HG02885 (cell line): ENCODE results near the gene CLEC4G.

ENCODE experiments used
- ATAC-seq: cut with Tn5 transposase; IDR thresholded peaks from one replicate; pipeline ENCODE4 v1.9.1; 2021; ENCODE audit warnings: mild to moderate bottlenecking; ENCODE audit not compliant: unreplicated experiment, poor library complexity

Gene CLEC4G

GRCh38 chr19:7730286-7731217 is 1.4 kb downstream of the CLEC4G start:
- no peak for ATAC-seq

DNA sequence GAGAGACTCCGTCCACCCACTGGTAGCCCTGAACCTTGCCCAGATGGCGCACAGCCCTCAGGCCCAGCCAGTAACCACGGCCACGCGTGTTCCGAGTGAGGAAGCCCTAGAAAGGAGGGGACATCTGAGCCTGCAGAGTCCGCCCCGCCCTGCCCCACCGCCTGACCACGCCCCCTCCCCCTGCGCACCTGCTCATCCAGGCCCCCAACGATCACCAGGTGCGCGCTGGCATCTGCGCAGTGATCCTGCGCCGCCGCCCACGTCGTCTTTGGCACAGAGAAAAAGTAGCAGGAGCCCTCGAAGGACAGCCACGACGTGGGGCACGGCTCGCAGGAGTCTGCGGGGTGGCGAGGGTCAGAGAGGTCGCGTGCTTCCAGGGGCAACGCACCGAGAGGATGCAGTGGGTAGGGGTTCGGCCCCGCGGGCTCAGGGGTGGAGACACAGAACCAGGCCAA is 2.1 kb downstream of the CLEC4G start:
- no peak for ATAC-seq

- ATAC-seq = no peak
Measured at GRCh38 chr19:7729211-7729610, 2.7 kb downstream of the CLEC4G start.

DNA sequence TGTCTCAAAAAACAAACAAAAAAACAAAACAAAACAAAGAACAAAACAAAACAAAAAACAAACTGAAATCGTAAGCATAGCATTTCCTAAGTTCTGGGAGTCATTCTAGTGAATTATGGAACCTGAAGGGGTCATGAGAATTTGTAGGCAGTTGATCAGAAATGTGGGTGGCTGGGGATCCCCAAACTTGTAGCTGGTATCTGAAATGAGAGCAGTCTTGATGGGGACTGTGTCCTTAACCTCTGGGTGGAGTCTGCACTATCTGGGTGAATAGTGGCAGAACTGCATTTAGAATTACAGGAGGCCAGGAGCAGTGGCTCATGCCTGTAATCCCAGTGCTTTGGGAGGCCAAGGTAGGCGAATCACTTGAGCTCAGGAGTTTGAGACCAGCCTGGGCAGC is 6.1 kb downstream of the CLEC4G start:
- no peak for ATAC-seq

DNA sequence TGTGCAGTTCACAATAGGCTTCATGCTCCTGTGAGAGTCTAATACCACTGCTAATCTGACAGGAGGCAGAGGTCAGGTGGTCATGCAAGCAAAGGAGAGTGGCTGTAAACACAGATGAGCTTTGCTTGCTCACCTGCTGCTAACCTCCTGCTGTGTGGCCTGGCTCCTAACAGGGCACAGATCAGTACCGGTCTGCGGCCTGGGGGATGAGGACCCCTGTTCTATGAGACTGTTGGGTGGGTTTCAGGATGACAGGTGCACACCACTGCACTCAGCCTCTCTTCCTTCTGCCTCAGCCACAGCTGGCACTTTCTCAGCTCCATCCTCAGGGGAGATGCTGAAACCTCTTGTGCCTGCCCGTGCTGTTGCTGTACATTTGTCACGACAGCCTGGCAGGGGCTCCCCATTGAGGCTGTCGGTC is 9.7 kb downstream of the CLEC4G start:
- ATAC-seq = no peak

DNA sequence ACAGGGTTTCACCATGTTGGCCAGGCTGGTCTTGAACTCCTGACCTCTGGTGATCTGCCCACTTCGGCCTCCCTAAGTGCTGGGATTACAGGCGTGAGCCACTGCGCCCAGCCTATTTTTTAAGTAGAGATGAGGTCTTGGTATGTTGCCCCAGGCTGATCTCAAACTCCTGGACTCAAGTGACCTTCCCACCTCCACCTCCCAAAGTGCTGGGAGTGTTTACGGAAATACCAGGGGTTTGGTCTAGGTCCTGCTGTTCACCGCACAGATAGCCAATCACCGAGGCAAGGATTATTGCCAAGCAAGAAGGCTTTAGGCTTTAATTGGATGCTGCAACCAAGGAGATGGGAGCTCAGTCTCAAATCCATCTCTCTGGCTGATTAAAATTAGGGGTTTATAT is 11.6 kb downstream of the CLEC4G start:
- no peak for ATAC-seq

DNA sequence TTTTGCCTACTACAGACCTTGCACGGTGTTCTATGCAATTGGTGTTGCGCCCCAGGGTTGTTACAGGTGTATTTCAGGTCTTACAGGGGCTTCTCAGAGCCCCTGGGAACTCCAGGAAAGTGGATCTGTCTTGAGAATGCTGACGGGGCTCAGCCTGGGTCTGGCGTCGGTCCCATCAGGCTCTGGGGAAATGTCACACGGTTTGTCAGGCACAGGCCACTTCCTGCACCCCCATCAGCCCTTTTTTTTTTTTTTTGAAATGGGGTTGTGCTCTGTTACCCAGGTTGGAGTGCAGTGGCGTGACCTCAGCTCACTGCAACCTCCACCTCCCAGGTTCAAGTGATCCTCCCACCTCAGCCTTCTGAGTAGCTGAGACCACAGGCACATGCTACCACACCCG is 13.2 kb downstream of the CLEC4G start:
- ATAC-seq = no peak

DNA sequence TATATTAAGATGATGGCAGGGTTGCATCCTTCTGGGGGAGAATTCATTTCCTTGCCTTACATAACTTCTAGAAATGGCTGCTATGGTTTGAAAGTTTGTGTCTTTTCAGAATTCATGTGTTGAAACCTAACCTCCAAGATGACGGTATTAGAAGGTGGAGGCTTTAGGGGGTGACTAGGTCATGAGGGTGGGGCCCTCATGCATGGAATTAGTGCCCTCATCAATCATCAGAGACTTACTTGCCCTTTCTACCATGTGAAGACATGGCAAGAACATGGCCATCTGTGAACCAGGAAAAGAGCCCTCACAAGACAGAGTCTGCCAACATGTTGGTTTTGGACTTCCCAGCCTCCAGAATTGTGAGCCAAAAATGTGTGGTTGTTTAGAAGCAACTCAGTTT is 15.1 kb downstream of the CLEC4G start:
- no peak for ATAC-seq

- ATAC-seq = no peak
Measured at GRCh38 chr19:7715671-7716070, 16.2 kb downstream of the CLEC4G start.

- no peak for ATAC-seq
Measured at GRCh38 chr19:7710616-7711015, 21.3 kb downstream of the CLEC4G start.

GRCh38 chr19:7709932-7710460 is 21.9 kb downstream of the CLEC4G start:
- ATAC-seq = no peak

DNA sequence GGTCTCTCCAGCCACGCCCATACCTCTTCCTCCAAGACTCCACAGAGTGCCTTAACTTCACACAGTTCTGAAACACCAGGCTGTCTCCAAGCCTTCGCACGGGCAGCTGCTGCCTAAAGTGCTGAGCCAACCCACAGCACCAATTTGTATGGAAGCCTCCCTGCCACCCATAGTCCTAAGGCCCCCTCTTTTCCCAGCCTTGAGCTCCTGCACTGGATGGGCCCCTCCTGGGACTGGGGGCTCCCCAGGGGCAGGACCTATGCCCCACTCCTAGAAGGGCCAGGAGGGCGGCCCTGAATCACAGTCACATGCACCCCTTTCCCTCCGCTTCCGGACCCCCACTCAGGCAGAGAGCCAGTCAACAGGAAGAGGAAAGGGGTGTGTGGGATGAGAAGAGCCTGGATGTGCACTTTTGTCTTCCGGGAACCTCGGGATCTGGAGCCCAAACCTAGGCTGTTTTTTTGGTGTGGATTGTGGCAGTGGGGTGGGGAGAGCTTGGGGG is 24.9 kb downstream of the CLEC4G start:
- ATAC-seq = no peak

DNA sequence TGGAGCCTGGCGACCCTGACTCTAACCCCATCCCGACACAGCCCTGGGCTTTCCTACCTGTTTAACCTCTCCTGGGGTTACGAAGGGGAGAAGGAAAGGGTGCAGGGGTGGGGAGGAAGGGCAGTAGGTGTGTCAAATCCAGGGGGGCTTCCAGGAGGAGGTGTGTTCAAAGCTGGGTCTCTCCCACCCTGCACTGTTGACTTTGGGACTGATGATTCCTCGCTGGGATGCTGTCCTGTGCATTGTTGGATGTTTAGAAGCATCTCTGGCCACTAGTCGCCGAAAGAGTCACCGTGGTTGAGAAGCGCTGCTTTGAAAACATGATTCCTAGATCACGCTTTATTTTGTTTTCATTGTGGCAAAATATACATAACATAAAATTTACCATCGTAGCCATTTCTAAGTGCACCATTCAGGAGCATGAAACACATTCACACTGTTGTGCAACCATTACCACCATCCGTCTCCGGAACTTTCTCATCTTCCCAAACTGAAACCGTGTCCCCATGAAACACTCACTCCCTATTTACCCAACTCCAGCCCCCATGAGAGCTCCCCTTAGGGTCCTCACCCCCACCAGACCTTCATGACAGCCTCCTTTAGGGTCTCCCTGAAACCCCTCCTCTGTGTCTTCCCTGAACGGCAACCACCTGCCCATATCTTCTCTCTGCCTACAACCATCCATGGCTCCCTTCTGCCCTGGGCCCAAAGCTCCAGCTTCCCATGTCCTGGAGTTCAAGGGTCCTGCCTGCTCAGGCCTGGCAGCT is 25.5 kb downstream of the CLEC4G start:
- no peak for ATAC-seq

- peak; percentile 57 for ATAC-seq
Measured at GRCh38 chr19:7705387-7706187, 26.3 kb downstream of the CLEC4G start.

- no peak for ATAC-seq
Measured at GRCh38 chr19:7704280-7705060, 27.4 kb downstream of the CLEC4G start.

- ATAC-seq = no peak
Measured at GRCh38 chr19:7703332-7703731, 28.6 kb downstream of the CLEC4G start.

GRCh38 chr19:7701654-7702457 is 30.1 kb downstream of the CLEC4G start, which contains the start of gene FCER2:
Gene FCER2 (minus strand): TSS chr19:7702131. CDS start chr19:7699760, 2,371 bp downstream.
- peak; percentile 56 for ATAC-seq

GRCh38 chr19:7701049-7701653 is 30.8 kb downstream of the CLEC4G start:
- ATAC-seq = no peak
